ENCODE results near the gene PLSCR4. TPM values are rescaled to one million over a fixed set of nuclear protein-coding genes. Genes with fewer than 3 reads are reported as not detected.

PLSCR4 gene
- total and polyA plus RNA-seq, 2 of the 8 experiments (the other 6 are each of a cell fraction or from before 2014, with no cell fraction given): 1.8 to 2.9 TPM

DNA sequence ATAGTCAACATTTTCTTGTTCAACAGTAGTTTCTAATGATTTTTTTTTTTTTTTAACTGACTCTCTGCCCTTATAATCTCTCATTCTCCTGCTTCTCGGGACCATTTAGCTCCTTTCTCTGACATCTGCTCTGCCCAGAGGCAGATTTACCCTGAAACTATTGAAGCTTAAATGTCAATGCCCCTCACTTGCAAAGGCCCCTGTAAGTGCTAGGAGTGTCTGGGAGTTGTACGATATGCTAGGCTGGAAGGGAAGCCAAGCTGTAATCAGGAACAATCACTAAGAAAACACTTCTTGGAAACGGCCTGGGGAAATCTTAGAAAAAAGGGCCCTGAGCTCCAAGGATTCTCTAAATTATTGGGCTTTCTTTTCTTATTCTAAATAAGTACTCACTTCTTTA is 84.1 kb downstream of the PLSCR4 start:
- FAIRE-seq (no peak), DNase-seq (ENCODE audit: low read depth in 1 of 2, low spot score in 2 of 2) (no peak)
- Histone ChIP-seq H3K27ac (ENCODE audit: low read depth, low read length) (no peak overlapping the region), H2BK5ac (ENCODE audit: low read depth, low read length) (no peak overlapping the region), H4K8ac (ENCODE audit: extremely low read depth, insufficient read depth, low read length) (no peak overlapping the region), H2BK120ac (replicated peaks; ENCODE audit: low read depth, low read length) (no peak overlapping the region), H2BK15ac (ENCODE audit: low read length) (no peak overlapping the region), H4K5ac (ENCODE audit: insufficient read length, low read depth, low read length) (no peak overlapping the region), H4K91ac (replicated peaks; ENCODE audit: insufficient read length, low read length) (no peak overlapping the region), H2BK12ac (ENCODE audit: low read depth, low read length) (no peak overlapping the region), H3K79me1 (ENCODE audit: low read depth, low read length) (no peaks in the 10 kb centered on the region), H3K18ac (ENCODE audit: extremely low read depth, low read length) (no peak overlapping the region), H3K56ac (replicated peaks; ENCODE audit: insufficient read length, low read depth, low read length) (no peak overlapping the region), H3K9ac (replicated peaks in 1 of 4; ENCODE audit: extremely low read depth in 1 of 4, low read depth in 3 of 4, low read length in 3 of 4) (no peak overlapping the region), H3K36me3 (ENCODE audit: control insufficient read depth in 2 of 4, insufficient read depth in 4 of 4, low read length in 3 of 4) (no peaks in the 10 kb centered on the region), H2AFZ (ENCODE audit: low read length) (no peak overlapping the region), H4K20me1 (replicated peaks in 1 of 2; ENCODE audit: control insufficient read depth in 1 of 2, insufficient read depth in 2 of 2, low read length in 2 of 2) (no peaks in the 10 kb centered on the region), H3K4ac (replicated peaks; ENCODE audit: insufficient read length, low read depth, low read length) (no peak overlapping the region), H3K4me1 (replicated peaks in 1 of 4; ENCODE audit: control insufficient read depth in 3 of 4, insufficient read depth in 4 of 4, low read length in 3 of 4) (peaks cover 0 to under 1% (median 0%) of the 10 kb centered on the region in 4 experiments; a peak in 1 of 7 replicates), H3K4me3 (ENCODE audit: extremely low read depth in 1 of 4, insufficient read depth in 2 of 4, low read depth in 3 of 4, low read length in 4 of 4) (no peak overlapping the region), H3K23me2 (ENCODE audit: low read depth, low read length) (no peaks in the 10 kb centered on the region), H2BK20ac (ENCODE audit: low read length) (no peak overlapping the region), H2AK5ac (ENCODE audit: low read depth, low read length) (no peak overlapping the region), H3K23ac (ENCODE audit: insufficient read length) (no peak overlapping the region), H3K4me2 (ENCODE audit: insufficient read depth in 1 of 2, low read depth in 2 of 2, low read length in 2 of 2) (no peak overlapping the region), H3K79me2 (ENCODE audit: control insufficient read depth in 1 of 2, insufficient read depth in 2 of 2, low read length in 2 of 2) (no peaks in the 10 kb centered on the region), H3K9me3 (ENCODE audit: insufficient read depth in 2 of 2, low read depth in 1 of 2, low read length in 1 of 2) (no peaks in the 10 kb centered on the region), H3K27me3 (replicated peaks in 1 of 4; ENCODE audit: control insufficient read depth in 3 of 4, extremely low read depth in 1 of 4, insufficient read depth in 3 of 4, low read length in 3 of 4) (peaks cover 0 to 4% (median 1%) of the 10 kb centered on the region in 4 experiments; a peak in 3 of 7 replicates), H3K14ac (ENCODE audit: insufficient read length) (no peak overlapping the region)
- ChIA-PET POLR2A (ENCODE audit: partially characterized antibody) (no interaction called here), CTCF (ENCODE audit: partially characterized antibody) (interaction anchor here (0.7 to 1.6 kb wide), 8 partner anchors 11 to 102 kb away, joined by 3 to 8 read pairs (median 4); no protein-coding TSS in a partner anchor)
- WGBS, 2 experiments (ENCODE audit: extremely low coverage in 1 of 2, insufficient coverage in 1 of 2, insufficient read length in 1 of 2, insufficient replicate concordance in 2 of 2, low coverage in 1 of 2, low lambda C conversion rate in 2 of 2, missing lambda C conversion rate in 1 of 2): 97% methylated on average over 3 of the region's 3 CpGs; no CpG with 5 or more reads in 1 of the 2 experiments
- TF ChIP-seq PHF8 (conservative IDR thresholded peaks at IDR 0.05; ENCODE audit: low read depth, low read length) (no peak), SUZ12 (IDR thresholded peaks at IDR 0.05; ENCODE audit: low read length) (no peak), POU5F1 (IDR thresholded peaks at IDR 0.05; ENCODE audit: low read depth, low read length) (no peak), JUN (IDR thresholded peaks at IDR 0.05; ENCODE audit: low read depth, low read length) (no peak), NANOG (IDR thresholded peaks at IDR 0.05; ENCODE audit: insufficient read depth, low read depth, low read length, poor library complexity, severe bottlenecking) (no peak), POLR2AphosphoS5 (IDR thresholded peaks at IDR 0.05; ENCODE audit: low read depth, low read length) (no peak), ZNF274 (IDR thresholded peaks at IDR 0.05; ENCODE audit: borderline replicate concordance, extremely low read depth, low read length) (no peak)
